ENCODE measurements around the gene HNRNPH1. TPM values are rescaled to one million over a fixed set of nuclear protein-coding genes. Genes with fewer than 3 reads are reported as not detected.
A peak's percentile ranks its signal among the peaks of the same experiment; 100 is the strongest.

HNRNPH1 gene
- total RNA-seq, 1 experiment from 2014 or later: 529 TPM

DNA sequence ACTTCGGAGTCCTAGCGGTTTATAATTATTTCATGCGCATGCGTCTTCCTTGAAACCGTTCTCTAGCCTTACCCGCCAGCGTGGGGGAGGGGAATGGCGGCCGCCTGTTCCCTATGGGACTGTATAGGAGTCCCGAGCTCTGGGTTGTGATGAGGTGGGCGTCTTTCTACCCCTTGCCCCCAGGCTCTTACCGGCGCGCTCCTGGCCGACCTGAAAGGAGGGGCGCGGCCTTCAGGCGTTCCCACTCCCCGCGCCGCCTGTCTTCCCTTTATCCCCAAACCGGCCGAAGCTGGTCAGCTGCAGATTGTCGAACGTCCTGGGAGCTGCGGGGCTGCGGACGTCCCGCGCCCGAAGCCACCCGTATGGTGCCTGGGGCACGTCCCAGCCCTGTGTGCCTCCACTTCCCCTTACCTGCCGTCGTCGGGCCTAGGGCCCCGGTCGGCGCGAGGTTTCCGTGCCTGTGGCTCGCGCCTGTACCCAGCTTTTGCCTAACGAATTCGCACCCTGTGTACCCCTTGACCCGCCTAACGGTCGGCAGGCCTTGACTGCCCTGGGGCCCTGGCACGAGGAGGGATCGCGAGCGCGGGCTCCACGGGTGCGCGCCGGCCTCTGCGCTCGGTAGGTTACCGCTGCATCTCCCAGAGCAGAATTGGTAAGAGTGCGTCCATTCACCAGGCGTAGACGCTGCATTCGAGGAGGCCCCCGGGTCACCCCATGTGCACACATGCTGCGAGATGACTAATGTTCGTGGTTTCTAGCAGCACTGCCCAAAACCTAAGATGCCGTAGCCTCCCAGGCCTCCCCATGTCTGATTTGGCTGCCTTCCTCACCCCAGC, 653 bp upstream of the HNRNPH1 start:
- peak; percentile 94 for DNase-seq (ENCODE audit: low spot score)

DNA sequence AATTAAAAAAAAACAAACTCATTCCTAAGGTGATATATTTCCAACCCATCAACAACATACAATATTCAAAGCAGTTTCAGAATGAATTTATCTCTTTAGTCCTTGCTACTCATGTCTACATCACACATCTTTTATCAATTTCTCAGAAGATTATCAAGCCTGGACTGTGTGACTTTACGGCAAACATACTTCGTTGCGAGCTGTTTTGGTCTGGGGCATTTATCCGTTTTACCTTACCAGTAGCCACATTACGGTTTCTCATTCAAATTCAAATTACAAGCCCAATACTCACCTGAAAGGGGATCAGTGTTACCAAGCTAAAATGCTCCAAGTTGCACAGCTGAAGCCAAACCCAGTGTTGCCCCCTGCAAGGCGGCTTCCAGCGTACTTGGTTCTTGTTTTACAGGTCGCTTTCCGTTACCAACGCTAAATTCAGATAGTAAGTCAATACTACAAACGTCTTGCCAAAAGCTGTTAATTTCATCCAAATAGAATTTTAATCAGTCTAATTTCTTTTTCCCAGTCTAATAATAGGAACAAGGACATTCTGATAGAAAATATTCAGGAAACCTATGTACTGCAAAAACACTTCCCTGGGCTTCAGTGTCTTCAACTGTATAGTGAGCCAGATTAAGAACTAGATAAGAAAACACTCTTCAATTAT, 1.8 kb downstream of the HNRNPH1 start:
- no peak for DNase-seq (ENCODE audit: low spot score)

DNA sequence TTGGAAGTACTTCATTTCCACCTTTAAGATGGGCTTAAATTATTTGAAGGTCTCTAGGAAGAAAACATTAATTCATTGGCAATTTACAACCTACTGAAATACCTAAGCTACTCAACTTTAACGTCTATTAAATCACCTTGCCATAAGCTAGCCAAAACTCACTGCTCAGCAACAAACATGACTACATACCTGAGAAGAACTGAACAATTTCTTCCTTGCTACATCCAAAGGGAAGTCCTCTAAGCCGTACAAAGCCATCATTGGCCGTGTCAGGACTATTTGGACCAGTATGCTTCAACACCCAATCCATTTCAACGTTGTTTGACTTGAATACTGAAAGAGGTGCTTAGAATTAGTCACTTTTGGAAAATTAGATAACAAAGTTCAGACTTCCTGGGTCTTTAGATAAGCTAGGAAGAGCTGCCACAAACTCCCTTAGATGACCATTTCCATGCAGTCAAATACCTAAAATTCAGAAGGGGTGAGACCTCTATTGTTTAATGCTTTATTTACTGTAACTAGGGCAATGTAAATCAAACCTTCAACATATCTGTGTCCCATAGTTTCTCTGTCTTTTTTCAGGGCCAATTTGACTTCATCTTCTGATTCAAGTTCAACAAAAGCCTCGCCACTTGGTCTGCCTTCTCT, 2.6 kb downstream of the HNRNPH1 start:
- DNase-seq (ENCODE audit: low spot score): peak; percentile 53

DNA sequence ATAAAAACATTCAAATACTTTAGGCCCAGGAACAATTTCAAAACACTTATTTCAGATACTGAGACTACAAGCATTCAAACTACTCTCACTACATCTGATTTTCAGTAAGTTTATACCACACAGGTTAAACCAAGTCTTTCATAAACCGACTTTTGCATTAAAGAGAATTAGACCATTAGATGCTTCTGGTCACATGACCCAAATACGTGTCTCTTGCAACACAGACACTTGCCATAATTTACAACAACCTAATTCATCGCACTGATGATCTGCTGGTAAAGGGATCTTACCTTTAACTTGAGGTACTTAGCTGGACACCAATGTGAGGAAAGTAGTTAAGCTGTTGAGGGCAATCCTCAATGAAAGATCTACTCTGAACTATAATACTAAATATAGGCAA, 3.2 kb downstream of the HNRNPH1 start:
- DNase-seq (ENCODE audit: low spot score): no peak

DNA sequence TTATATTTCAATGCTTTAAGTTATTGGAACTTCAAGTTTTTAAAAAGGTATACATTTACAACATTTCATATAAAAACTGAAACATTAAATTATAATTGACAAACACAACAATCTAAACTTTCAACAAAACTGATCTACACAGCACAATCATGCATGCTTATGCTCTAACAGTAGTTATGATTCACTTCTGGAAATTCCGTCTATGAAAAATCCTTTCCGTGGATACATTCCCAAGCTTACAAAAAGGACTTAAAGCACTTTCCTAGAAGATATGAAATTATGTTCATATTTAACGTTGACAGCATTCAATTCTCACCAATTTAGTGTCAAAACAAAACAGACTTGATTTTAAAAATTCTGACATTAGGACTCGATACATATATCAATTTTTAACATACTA, 3.7 kb downstream of the HNRNPH1 start:
- DNase-seq (ENCODE audit: low spot score): no peak

DNA sequence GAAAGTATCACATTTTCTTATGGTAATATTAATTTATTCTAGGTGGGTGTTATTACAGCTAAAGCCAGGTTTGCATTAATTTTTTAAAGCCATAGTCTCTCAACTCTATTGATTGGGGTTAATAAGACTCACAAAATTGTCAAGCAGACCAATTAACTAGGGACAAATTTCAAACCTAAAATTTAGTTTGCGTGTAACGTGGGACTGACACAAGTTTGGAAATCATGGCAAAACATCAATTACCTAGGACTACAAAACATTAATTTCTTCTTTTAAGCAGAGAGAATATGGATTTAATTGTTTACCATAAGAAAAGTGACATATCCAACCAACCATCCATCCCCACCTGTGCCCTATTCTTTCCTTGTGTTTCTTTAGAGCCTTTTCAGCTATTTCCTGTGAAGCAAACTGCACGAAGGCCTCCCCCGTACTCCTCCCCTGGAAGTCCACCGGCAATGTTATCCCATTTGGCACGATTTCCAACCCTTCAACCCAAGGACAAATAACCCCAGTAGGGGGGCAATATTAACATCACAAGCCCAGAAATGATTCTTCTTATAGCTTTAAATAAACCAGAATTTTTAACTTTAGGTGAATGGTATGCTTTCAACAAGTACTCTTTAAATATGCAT, 4.4 kb downstream of the HNRNPH1 start:
- no peak for DNase-seq (ENCODE audit: low spot score)

DNA sequence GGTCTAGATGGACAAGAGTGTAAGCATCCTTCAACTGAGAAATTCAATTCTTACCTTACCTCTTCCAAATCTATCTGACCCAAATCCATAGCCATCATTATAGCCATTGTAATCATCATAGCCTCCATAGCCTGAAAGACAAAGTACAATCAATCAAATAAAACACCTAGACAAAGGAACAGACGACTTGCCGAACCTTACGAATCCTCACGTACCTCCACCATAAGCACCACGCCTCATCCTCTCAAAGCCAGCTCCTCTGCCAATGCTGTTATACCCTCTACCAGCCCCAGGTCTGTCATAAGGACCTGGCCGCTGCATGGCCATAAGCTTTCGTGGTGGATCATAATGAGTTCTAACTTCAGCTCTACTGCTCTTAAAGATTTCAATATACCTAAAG, 5.5 kb downstream of the HNRNPH1 start:
- no peak for DNase-seq (ENCODE audit: low spot score)

DNA sequence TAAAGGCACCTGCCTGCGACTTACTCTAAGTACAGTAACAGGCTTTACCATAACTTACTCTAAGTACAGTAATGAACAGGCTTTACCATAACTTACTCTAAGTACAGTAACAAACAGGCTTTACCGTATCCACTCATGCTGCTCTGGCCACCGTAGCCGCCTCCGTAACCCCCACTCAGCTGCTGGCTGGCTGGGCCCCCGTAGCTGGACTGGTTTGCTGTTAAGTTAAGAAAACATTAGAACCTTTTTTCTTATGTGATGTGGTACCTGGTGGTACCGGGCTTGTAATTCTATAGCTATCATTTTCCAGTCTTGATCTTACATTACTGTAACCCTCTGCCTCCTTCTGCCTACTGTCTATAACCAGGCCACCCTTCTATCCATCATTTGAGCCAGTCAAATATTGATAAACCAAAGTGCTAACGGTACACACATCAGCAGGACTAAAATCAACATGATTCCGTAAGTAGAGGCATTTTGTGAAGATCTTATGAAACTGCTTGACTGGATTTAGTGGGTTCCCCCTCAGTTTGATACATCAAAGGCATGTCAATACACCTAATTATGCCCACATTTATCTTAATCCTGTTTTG, 7.4 kb downstream of the HNRNPH1 start:
- DNase-seq (ENCODE audit: low spot score): no peak

DNA sequence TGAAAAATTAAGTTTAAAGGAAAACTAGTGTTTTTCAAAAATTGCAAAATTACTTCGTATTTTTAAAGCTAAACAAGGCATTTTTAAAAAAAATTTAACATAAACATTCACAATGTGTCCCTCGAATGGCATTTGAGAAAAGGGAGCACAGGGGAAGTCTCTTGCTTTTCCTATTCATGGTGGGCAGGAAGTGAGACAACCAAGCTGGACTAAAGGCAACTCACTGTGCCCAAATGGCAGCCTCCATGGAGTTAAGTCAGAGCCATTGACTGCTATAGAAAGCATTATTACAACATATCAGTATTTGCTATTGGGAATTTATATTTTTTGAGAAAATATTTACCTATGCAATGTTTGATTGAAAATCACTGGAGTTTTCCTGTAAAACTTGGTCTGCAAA, 8.3 kb downstream of the HNRNPH1 start:
- DNase-seq (ENCODE audit: low spot score): no peak

DNA sequence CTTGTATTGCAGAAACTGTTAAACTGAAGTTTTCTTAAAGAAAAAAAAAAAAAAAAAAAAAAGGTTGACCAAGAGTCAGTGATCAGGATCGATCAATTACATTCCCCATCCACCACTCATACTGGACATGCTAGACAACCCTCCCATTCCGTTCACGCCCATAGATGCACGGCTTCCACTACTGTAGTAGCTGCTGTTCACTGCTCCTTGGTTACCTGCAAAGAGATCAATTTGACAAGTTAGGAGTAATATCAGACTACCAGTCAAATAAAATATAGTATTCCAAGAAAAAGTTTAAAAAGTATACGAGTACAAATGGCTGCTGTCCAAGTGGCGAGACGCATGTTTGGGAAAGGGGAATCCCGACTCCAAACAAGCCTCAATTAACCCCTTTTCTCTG, 8.7 kb downstream of the HNRNPH1 start:
- DNase-seq (ENCODE audit: low spot score): no peak

DNA sequence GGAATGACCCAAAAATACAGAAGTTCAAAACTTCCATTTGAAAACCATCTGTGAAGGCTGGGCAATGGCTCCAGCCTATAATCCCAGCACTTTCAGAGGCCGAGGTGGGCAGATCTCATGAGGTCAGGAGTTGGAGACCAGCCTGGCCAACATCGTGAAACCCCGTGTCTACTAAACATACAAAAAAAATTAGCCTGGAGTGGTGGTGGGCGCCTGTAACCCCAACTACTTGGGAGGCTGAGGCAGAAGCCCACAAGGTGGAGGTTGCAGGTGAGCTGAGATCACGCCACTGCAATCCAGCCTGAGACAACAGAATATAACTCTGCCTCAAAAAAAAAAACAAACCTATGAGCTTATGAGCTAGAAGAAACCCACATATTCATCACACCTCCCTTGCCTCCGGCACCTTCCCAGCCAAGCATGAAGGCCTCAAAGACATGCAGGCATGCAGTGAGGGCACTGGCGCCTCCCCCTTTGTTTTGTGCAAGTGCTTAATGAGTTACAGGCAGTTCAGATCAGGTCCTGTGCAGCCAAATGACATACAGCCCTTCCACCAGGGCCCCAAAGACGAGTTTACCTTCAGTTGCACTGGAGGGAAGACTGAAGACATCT, 9.9 kb downstream of the HNRNPH1 start:
- DNase-seq (ENCODE audit: low spot score): no peak

DNA sequence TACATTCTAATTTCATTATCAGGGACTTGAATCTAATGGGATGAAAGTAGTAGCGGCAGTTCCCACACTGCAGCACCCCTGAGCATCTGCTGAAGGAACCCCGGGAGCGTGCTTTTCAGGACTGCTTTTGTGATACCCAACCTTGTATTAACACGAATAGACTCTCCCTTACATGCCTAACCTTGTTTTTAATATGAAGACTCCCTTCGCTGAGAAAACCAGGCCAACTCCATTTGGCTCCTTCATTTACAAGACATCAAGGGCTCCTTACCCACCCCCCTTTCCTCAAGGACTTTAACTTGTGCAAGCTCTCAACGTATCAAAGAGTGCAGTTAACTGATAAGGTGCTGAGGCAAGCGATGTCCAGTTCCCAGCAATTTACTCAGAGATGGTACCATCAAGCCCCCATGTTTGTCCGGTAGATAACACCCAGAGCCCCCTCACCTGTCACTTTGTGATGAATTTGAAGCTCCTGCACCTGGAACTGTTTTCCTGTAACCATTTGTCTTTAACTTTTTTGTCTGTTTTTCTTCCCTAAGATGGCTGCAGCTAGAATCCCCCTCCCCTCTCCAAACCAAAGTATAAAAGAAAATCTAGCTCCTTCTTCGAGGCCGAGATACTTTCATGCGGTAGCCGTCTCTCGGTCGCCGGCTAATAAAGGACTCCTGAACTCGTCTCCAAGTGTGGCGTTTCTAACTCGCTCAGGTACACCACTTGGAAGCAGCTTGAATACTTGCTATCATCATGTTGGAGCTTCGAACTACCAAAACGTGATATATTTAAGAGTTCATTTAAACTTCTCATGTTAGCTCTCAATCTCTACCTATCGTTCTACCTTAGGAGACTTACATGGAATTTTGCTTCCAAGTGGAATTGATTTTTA, 10.7 kb downstream of the HNRNPH1 start:
- no peak for DNase-seq (ENCODE audit: low spot score)

DNA sequence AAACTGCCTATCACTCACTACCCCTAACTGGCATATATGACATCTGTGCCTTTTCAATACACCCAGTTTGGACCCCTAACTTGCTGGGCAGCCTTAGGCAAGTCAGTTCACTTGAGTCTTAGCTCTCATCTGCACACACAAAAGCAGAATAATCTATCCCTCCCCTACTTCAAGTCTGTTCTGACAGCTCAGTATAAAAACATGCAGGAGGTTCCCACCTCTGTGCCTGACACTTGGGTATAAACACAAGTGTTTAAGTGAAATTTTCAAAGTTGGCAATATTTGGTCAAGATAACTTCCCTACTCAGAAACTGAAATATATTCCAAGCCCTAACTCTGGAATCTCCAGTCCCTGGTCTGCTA, 12.6 kb downstream of the HNRNPH1 start:
- no peak for DNase-seq (ENCODE audit: low spot score)

DNA sequence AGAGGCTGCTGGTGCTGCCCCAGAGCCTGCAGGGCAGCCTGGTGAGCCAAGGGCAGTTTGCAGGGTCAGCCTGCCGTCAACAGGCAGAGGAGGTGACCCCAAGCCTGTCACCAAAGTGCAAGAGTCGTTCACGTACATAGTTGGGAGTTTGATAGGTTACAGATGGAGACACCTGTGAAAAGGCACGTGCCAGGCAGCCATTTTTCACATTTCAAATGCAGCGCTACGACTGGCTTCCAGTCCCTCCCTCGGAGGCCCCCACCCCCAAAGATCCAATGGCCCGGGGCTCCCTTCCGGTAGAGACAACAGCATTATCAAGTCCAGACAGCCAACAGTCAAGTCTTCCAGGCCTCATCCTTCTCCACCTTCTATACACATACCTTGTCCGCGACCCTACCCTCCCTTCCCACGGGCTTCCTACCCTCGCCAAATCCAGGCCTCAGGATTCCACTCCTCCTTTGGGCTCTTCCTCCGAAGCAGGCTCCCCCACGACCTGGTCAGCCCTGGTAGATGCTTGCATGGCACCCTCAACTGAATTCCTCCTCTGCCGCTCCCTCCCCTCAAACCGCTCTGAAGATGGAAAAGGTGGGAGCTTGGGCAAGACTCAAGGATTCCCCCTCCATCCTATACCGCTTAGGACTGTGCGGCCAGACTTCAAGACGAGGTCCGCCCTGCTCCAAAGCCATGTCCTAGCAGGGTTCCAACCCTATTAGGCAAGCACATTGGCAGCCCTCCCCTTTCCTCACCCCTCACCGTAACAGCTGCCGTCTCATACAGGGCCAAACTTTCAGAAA, 13.2 kb downstream of the HNRNPH1 start:
- no peak for DNase-seq (ENCODE audit: low spot score)

DNA sequence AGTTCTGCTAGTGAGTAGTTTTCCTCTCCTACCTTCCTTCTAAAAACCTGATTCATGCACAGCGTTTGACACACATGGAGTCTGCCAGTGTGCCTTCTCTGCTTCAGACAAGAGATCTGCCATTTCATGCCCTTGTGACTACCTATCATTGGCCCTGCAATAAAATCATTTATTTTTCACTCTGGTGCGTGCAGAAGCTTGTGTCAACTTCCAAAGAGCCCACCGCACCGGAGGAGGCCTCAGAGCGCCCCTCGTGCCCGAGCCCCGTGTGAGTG, 13.7 kb downstream of the HNRNPH1 start:
- no peak for DNase-seq (ENCODE audit: low spot score)

DNA sequence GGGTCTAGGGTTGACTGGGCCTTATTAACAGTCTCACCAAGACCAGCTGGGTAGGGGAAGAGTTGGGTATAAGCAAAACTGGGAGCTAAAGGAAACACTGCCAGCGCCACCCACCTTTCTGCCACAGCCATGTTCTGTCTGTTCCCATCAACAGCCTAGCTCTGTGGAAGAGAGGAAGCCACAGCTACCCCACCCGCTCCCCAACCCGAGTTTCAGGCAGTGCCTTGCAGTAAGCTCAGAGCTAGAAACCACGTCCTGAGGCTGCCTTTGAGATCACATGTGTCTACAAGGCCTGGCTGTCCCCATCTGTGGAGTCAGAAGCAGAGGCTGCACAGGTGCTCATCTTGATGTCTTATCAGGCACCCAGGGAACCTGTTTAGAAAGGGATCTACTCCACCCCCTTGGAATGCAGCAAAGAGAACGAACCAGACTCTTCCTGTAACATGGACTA, 15.3 kb downstream of the HNRNPH1 start:
- peak; percentile 58 for DNase-seq (ENCODE audit: low spot score)

DNA sequence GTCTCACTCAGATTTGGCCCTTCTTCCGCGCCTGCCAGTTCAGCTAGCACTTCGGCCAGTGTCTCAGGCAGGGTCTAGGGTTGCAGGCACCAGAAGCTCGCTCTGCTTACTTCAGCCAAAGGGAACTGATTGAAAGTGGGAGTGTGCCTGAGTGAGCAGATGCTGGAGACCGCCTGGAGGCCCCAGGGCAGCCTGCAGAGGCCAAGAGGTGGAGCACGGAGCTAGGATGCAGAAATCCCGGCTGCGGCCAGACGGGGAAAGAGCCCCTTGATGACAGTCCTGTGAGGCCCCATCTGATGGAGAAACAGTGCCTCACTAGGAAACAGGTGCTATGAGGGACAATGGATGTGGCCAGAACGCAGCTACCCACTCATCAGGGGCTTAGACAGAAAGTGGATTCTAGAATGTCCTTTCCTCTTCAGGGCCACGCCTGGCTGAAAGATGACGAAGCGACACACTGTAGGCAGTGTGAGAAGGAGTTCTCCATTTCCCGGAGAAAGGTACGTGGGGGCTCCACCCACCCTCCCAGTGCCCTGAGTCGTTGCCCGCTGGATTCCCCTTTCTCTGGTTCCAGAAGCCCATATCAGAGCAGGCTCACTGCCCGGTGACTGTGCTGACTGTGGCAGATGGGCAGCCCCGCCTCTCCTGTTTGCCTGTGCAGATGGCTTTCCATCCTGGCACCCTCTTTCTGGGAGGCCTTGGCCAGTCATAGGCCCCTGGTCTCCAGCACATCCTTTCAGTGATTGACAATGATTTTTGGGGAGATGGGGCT, 16.1 kb downstream of the HNRNPH1 start:
- DNase-seq (ENCODE audit: low spot score): peak; percentile 55

DNA sequence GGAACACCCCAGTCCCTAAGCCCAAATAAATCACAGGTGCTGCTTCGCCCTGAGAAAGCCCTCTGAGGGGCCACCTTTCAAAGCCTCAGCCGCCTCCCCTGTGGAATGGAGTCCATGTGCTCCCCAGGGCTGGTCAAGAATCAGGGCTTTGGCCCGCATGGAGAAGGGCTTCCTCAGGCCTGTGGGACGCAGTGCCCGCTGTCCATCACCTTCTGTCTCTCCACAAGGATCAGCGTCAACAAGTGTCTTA, 16.6 kb downstream of the HNRNPH1 start:
- DNase-seq (ENCODE audit: low spot score): no peak

DNA sequence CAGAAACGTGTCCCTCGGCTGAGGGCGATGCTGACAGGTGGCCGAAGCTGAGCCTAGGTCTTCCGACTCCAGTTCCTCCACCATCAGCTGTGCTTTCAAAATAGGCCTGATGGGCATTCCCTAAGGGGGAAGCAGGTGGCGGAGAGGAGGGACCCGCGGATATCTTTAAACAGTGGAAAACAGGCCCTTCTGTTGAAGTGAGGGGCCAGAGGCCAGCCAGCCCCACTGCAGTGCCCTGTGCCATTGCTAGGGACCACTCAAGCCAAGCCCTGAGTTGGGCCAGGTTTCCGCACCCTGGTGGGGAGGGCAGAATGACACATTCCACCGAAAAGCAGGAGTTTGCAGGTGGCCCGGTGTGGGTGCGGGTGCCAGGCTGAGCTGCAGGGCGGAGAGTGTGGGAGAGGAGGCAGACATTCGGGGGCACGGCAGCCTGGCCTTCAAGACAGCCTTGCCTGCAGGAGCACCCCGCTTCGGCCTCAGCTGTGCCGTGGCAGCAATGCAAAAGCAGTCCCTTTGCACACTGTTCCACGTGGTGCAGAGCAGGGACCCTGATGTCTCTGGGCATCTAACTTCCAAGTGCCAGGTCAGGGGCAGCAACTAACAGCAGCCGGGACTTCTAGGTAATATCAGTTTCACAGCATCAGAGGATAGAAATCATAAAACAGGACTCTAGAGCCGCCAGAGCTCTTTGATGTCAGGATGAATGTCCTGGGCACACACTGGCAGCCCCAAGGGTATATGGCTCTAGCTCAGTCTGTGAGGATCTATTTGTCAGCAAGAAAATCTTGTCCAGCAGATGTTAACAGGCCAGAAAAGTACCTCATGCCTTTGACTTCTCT, 17.2 kb downstream of the HNRNPH1 start:
- DNase-seq (ENCODE audit: low spot score): no peak

All from A172 (cell line).